HCT116 (cell line): ENCODE results near the gene MRPL49.

Source experiments
- ATF3 ChIP-seq: IDR thresholded peaks from 2 replicates; pipeline ENCODE4 v1.6.1; 2012
- CEBPB ChIP-seq: IDR thresholded peaks from 2 replicates; pipeline ENCODE4 v1.6.1; 2012; ENCODE audit warnings: low read depth
- CTCF ChIP-seq, 3 experiments: fragments of 200-600 bp in 1 of 3; sonication (generic) in 1 of 3; IDR thresholded peaks in 2 of 3; conservative IDR thresholded peaks in 1 of 3; 2 replicates each; pipeline ENCODE4 v1.5.1; 2012 to 2017; ENCODE audit warnings: low read depth in 2 of 3, low read length in 2 of 3, antibody characterized with exemption in 1 of 3, borderline replicate concordance in 1 of 3, control low read depth in 1 of 3, mild to moderate bottlenecking in 1 of 3, mixed read lengths in 1 of 3, mixed run types in 1 of 3, moderate library complexity in 1 of 3; ENCODE audit not compliant: insufficient read depth in 1 of 3
- EZH2 ChIP-seq: fragments of 200-600 bp; sonication (generic); IDR thresholded peaks from 2 replicates; pipeline ENCODE4 v1.6.1; 2017; ENCODE audit warnings: antibody characterized with exemption, mixed run types
- EZH2phosphoT487 ChIP-seq: fragments of 200-600 bp; IDR thresholded peaks from 2 replicates; pipeline ENCODE4 v1.6.1; 2018; ENCODE audit warnings: antibody characterized with exemption, borderline replicate concordance
- POLR2A ChIP-seq: IDR thresholded peaks from 2 replicates; pipeline ENCODE4 v1.7.0; 2011; ENCODE audit warnings: borderline replicate concordance; ENCODE audit not compliant: insufficient read depth, insufficient read length; ENCODE audit errors: extremely low read depth
- POLR2AphosphoS5 ChIP-seq: IDR thresholded peaks from 2 replicates; pipeline ENCODE4 v1.6.1; 2011; ENCODE audit warnings: mild to moderate bottlenecking, low read depth, low read length, moderate library complexity
- RAD21 ChIP-seq: IDR thresholded peaks from 2 replicates; pipeline ENCODE4 v1.6.1; 2012; ENCODE audit warnings: low read depth, mild to moderate bottlenecking
- REST ChIP-seq: IDR thresholded peaks from 2 replicates; pipeline ENCODE4 v1.6.1; 2012; ENCODE audit warnings: low read depth
- TCF7L2 ChIP-seq: IDR thresholded peaks from 2 replicates; pipeline ENCODE4 v1.7.0; 2011; ENCODE audit warnings: borderline replicate concordance, inconsistent platforms; ENCODE audit not compliant: insufficient read depth, insufficient read length; ENCODE audit errors: extremely low read depth
- YY1 ChIP-seq: IDR thresholded peaks from 2 replicates; pipeline ENCODE4 v1.6.1; 2011; ENCODE audit warnings: low read length, low read depth, moderate library complexity, mild to moderate bottlenecking; ENCODE audit not compliant: insufficient replicate concordance; ENCODE audit errors: extremely low read depth

GRCh38 chr11:65147352-65148075 is 25.4 kb downstream of the MRPL49 start:
- TF ChIP-seq REST, result no peak
- no peak for TF ChIP-seq CTCF (IDR thresholded peaks at IDR 0.05 in 2 of 3, conservative IDR thresholded peaks at IDR 0.05 in 1 of 3; ENCODE audit: borderline replicate concordance in 1 of 3, insufficient read depth in 1 of 3, low read depth in 2 of 3, low read length in 2 of 3)
- TF ChIP-seq POLR2A, result no peak
- TF ChIP-seq EZH2, result no peak
- TF ChIP-seq YY1, result peak; percentile 73
- TF ChIP-seq TCF7L2, result no peak
- no peak for TF ChIP-seq CEBPB
- TF ChIP-seq ATF3, result no peak
- no peak for TF ChIP-seq POLR2AphosphoS5
- TF ChIP-seq RAD21, result no peak
- TF ChIP-seq EZH2phosphoT487, result no peak
